Measurements from ENCODE around the gene AGBL4.

GRCh38 chr1:49060766-49061165 lies 963.0 kb downstream of the AGBL4 start:
- TF ChIP-seq HDAC1 (CRISPR knock-in tag; IDR thresholded peaks at IDR 0.05) (no peak), ZNF768 (CRISPR knock-in tag; IDR thresholded peaks at IDR 0.05) (no peak), CBFB (CRISPR knock-in tag; IDR thresholded peaks at IDR 0.05) (no peak), ZNF878 (CRISPR knock-in tag; IDR thresholded peaks at IDR 0.05) (no peak), SMARCC2 (IDR thresholded peaks at IDR 0.05) (no peak), POLR2A (IDR thresholded peaks at IDR 0.05; ENCODE audit: insufficient read depth in 1 of 2, low read depth in 2 of 2, low read length in 2 of 2) (no peak), HOXD1 (CRISPR knock-in tag; IDR thresholded peaks at IDR 0.05) (no peak), MEF2D (CRISPR knock-in tag; IDR thresholded peaks at IDR 0.05) (no peak), JUNB (CRISPR knock-in tag; IDR thresholded peaks at IDR 0.05; ENCODE audit: borderline replicate concordance) (no peak), CTCF (CRISPR knock-in tag; IDR thresholded peaks at IDR 0.05) (no peak), EED (CRISPR knock-in tag; IDR thresholded peaks at IDR 0.05) (no peak)
